GM12892 (cell line): Measurements from ENCODE around the gene EDC4.

ENCODE experiments used
- POLR2A ChIP-seq: IDR thresholded peaks from 2 replicates; pipeline ENCODE4 v1.6.1; 2011; ENCODE audit warnings: low read depth, low read length, control low read depth
- POLR2AphosphoS5 ChIP-seq: IDR thresholded peaks from 2 replicates; pipeline ENCODE4 v1.6.1; 2011; ENCODE audit warnings: low read depth, low read length, control low read depth

GRCh38 chr16:67914758-67915495 is 42.1 kb downstream of the EDC4 start:
- TF ChIP-seq POLR2A (no peak), POLR2AphosphoS5 (no peak)
